ENCODE measurements around the gene PIGN.
"Not testable (repeated sequence)": the region's sequence is repeated elsewhere in the genome, so short reads cannot be mapped to it uniquely, and the experiment has no call there.

PIGN gene

GRCh38 chr18:62069556-62069955 lies 117.3 kb downstream of the PIGN start:
- in situ Hi-C loops (cut with HindIII; ENCODE audit: low sequenced_read_pairs): no loop called here

- in situ Hi-C loops (cut with HindIII; ENCODE audit: low sequenced_read_pairs): no loop called here
Observed at GRCh38 chr18:62066102-62066818, 120.6 kb downstream of the PIGN start.

GRCh38 chr18:62064361-62064760 lies 122.5 kb downstream of the PIGN start:
- in situ Hi-C loops (cut with HindIII; ENCODE audit: low sequenced_read_pairs): no loop called here

- in situ Hi-C loops (cut with HindIII; ENCODE audit: low sequenced_read_pairs): no loop called here
Observed at GRCh38 chr18:62061821-62062478, 124.9 kb downstream of the PIGN start.

- in situ Hi-C loops (cut with HindIII; ENCODE audit: low sequenced_read_pairs): no loop called here
Observed at GRCh38 chr18:62060820-62061219, 126.0 kb downstream of the PIGN start.

GRCh38 chr18:62054929-62055498 lies 131.8 kb downstream of the PIGN start:
- in situ Hi-C loops (cut with HindIII; ENCODE audit: low sequenced_read_pairs): no loop called here

GRCh38 chr18:62048279-62048678 lies 138.6 kb downstream of the PIGN start:
- in situ Hi-C loops (cut with HindIII; ENCODE audit: low sequenced_read_pairs): no loop called here

GRCh38 chr18:62045316-62045715 lies 141.5 kb downstream of the PIGN start:
- in situ Hi-C loops (cut with HindIII; ENCODE audit: low sequenced_read_pairs): no loop called here

GRCh38 chr18:62044490-62045000 lies 142.3 kb downstream of the PIGN start:
- in situ Hi-C loops (cut with HindIII; ENCODE audit: low sequenced_read_pairs): no loop called here

- in situ Hi-C loops (cut with HindIII; ENCODE audit: low sequenced_read_pairs): no loop called here
Observed at GRCh38 chr18:62037989-62038778, 148.7 kb downstream of the PIGN start.

GRCh38 chr18:62037012-62037742 lies 149.7 kb downstream of the PIGN start:
- in situ Hi-C loops (cut with HindIII; ENCODE audit: low sequenced_read_pairs): no loop called here

- in situ Hi-C loops (cut with HindIII; ENCODE audit: low sequenced_read_pairs): not testable (repeated sequence)
Observed at GRCh38 chr18:62034286-62034685, 152.6 kb downstream of the PIGN start.

- in situ Hi-C loops (cut with HindIII; ENCODE audit: low sequenced_read_pairs): no loop called here
Observed at GRCh38 chr18:62033756-62034155, 153.1 kb downstream of the PIGN start.

- in situ Hi-C loops (cut with HindIII; ENCODE audit: low sequenced_read_pairs): no loop called here
Observed at GRCh38 chr18:62033207-62033606, 153.6 kb downstream of the PIGN start.

GRCh38 chr18:62030091-62030985 lies 156.5 kb downstream of the PIGN start:
- in situ Hi-C loops (cut with HindIII; ENCODE audit: low sequenced_read_pairs): no loop called here

- in situ Hi-C loops (cut with HindIII; ENCODE audit: low sequenced_read_pairs): no loop called here
Observed at GRCh38 chr18:62028715-62029114, 158.1 kb downstream of the PIGN start.

- in situ Hi-C loops (cut with HindIII; ENCODE audit: low sequenced_read_pairs): no loop called here
Observed at GRCh38 chr18:62027914-62028520, 158.8 kb downstream of the PIGN start.

- in situ Hi-C loops (cut with HindIII; ENCODE audit: low sequenced_read_pairs): no loop called here
Observed at GRCh38 chr18:62026586-62026985, 160.3 kb downstream of the PIGN start.

- in situ Hi-C loops (cut with HindIII; ENCODE audit: low sequenced_read_pairs): no loop called here
Observed at GRCh38 chr18:62024983-62025382, 161.9 kb downstream of the PIGN start.
